Adrenal gland (tissue), 5 donors: Measurements from ENCODE around the gene BICDL1.

ENCODE experiments used
- CTCF ChIP-seq, 6 experiments: fragments of 450-650 bp in 4 of 6; fragments of 200-600 bp in 2 of 6; sonication (generic) in 1 of 6; IDR thresholded peaks; 1 replicate in 5 of 6; 2 replicates in 1 of 6; pipeline versions ENCODE4 v1.5.1 to v1.8.0; 2016 to 2021; ENCODE audit warnings: antibody characterized with exemption in 6 of 6, mild to moderate bottlenecking in 2 of 6, moderate library complexity in 1 of 6
- POLR2A ChIP-seq, 2 donors: fragments of 450-650 bp; IDR thresholded peaks; one replicate each; pipeline ENCODE4 v1.6.1; 2017; ENCODE audit warnings: antibody characterized with exemption in 2 of 2, mild to moderate bottlenecking in 2 of 2, moderate library complexity in 1 of 2
- donor health status: DM: no; HTN: no; CAD: no.

DNA sequence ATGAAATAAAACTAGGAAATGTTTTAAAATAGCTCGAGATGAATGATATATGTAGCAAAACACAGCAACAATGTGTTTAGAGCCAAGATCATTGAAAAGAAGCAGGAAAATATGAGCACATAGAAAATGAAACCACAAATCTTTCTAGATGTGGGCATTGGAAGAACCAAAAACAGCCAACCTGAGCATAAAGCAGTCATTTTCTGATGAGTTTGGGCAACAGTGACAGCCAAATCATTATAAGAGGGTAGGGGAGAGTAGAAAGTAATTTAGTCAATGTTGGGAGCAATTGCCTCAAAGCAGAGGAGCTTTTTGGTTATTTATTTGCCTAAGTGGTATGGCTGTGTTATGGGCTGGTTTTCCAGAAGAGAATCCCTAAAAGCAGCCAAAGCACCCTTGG is 8.8 kb upstream of the BICDL1 start:
- TF ChIP-seq POLR2A (IDR thresholded peaks at IDR 0.05) (no peak), CTCF (IDR thresholded peaks at IDR 0.05) (no peak)
